Mucosa of descending colon (tissue), 3 donors: ENCODE data around the gene USP28. TPM values are rescaled to one million over a fixed set of nuclear protein-coding genes. Genes with fewer than 3 reads are reported as not detected.
A peak's percentile ranks its signal among the peaks of the same experiment; 100 is the strongest.

Experiments
- ATAC-seq: fragments of 200-7000 bp; cut with Tn5 transposase; one replicate; pipeline ENCODE4 v1.9.1; 2020; ENCODE audit warnings: mild to moderate bottlenecking, moderate library complexity
- DNase-seq, 3 donors: peaks; one replicate each; pipeline ENCODE4 v3.0.0-alpha.2; 2020
- H3K36me3 ChIP-seq: fragments of 200-600 bp; one replicate; pipeline ENCODE4 v1.8.0; 2021; ENCODE audit warnings: low read depth, mild to moderate bottlenecking
- H3K4me1 ChIP-seq: fragments of 200-600 bp; one replicate; pipeline ENCODE4 v1.8.0; 2021; ENCODE audit warnings: low read depth, mild to moderate bottlenecking
- H3K4me3 ChIP-seq: fragments of 200-600 bp; one replicate; pipeline ENCODE4 v1.8.0; 2021; ENCODE audit warnings: mild to moderate bottlenecking
- H3K9me3 ChIP-seq: fragments of 200-600 bp; one replicate; pipeline ENCODE4 v1.8.0; 2021; ENCODE audit warnings: mild to moderate bottlenecking
- intact Hi-C, 2 donors: fragments of 100-400 bp; cut with DNase I in 1 of 2; cut with micrococcal nuclease in 1 of 2; formaldehyde crosslinking; loops; one replicate each; pipeline versions ENCODE4 v1.11.0 to v1.11.1; 2022; cut with DNase I, micrococcal nuclease
- total RNA-seq, 3 donors: library from RNA; stranded (reverse); fragmentation: NEBNext Ultra II Directional in 2 of 3; extraction: Animal tissue kit (Norgen Biotek cat#: 25700) in 2 of 3; gene quantifications; one replicate each; pipeline versions ENCODE4 v1.2.1 to v1.2.4, GENCODE V29; 2021 to 2023
- TF ChIP-seq, protein P1 (sequence below): fragments of 200-600 bp; IDR thresholded peaks from one replicate; pipeline ENCODE4 v1.8.0; 2022; ENCODE audit warnings: antibody characterized with exemption, mild to moderate bottlenecking
- donor health status: DM: no; HTN: no; CAD: no; lungs with moderate emphysema.
- donor health status: DM: no; HTN: no; CAD: no.
- donor health status: DM: no; HTN: yes; CAD: no.

USP28 gene
- total RNA-seq, 3 donors from 2014 or later = 17.1 to 33.7 (median 20.2) TPM

GRCh38 chr11:113847111-113847510 lies 28.3 kb downstream of the USP28 start:
- DNase-seq = no peak
- no peaks in the 10 kb centered on the region for H3K4me1 ChIP-seq
- no peak overlapping the region for H3K4me3 ChIP-seq
- intact Hi-C loops = no loop called here
- ATAC-seq = no peak
- no peaks in the 10 kb centered on the region for H3K36me3 ChIP-seq
- TF ChIP-seq, protein P1, sequence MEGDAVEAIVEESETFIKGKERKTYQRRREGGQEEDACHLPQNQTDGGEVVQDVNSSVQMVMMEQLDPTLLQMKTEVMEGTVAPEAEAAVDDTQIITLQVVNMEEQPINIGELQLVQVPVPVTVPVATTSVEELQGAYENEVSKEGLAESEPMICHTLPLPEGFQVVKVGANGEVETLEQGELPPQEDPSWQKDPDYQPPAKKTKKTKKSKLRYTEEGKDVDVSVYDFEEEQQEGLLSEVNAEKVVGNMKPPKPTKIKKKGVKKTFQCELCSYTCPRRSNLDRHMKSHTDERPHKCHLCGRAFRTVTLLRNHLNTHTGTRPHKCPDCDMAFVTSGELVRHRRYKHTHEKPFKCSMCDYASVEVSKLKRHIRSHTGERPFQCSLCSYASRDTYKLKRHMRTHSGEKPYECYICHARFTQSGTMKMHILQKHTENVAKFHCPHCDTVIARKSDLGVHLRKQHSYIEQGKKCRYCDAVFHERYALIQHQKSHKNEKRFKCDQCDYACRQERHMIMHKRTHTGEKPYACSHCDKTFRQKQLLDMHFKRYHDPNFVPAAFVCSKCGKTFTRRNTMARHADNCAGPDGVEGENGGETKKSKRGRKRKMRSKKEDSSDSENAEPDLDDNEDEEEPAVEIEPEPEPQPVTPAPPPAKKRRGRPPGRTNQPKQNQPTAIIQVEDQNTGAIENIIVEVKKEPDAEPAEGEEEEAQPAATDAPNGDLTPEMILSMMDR = no peak
- H3K9me3 ChIP-seq = no peaks in the 10 kb centered on the region

- Histone ChIP-seq H3K9me3 (no peaks in the 10 kb centered on the region), H3K36me3 (no peaks in the 10 kb centered on the region), H3K4me3 (no peak overlapping the region), H3K4me1 (no peaks in the 10 kb centered on the region)
- DNase-seq = no peak
- ATAC-seq = peak; percentile 94
- TF ChIP-seq, protein P1 = no peak
- intact Hi-C loops = no loop called here
Measured at GRCh38 chr11:113841691-113842090, 33.7 kb downstream of the USP28 start.

DNA sequence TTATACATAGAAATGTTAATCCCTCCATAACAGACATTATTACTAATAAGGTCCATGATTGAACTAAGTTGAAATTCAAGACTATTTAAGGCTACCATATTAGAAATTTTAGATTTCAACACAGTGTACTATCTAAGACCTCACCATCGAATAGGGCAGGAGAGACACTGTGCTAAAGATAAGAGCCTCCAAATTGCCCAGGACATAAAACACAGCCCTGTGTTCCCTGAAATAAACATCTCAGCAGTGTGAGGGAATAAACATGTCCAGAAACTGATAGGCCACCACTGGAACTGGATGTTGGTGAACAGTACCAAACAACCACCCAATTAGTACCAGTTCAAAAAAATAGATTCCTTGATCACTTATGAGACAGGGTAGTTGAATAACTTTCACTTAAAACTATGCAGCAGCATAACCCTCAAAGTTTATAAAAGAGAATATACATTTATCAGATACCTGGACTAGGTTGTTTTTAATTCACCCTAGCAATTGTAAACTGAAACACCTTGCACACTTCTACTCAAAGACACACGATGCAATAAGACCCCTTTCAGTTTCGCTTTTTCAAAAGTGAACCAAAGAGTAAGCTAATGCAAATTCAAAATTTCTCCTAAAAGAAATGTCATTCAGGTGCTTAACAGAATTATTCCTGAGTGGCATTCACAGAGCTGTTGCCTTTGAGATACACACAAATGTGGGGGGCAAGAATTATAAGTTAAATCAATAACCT lies 34.3 kb downstream of the USP28 start:
- Histone ChIP-seq H3K36me3 (no peaks in the 10 kb centered on the region), H3K4me3 (no peak overlapping the region), H3K4me1 (no peaks in the 10 kb centered on the region), H3K9me3 (no peaks in the 10 kb centered on the region)
- TF ChIP-seq, protein P1 = no peak
- intact Hi-C loops = no loop called here
- ATAC-seq (no peak), DNase-seq (no peak)

GRCh38 chr11:113839842-113840241 lies 35.5 kb downstream of the USP28 start:
- no peaks in the 10 kb centered on the region for H3K4me1 ChIP-seq
- no peaks in the 10 kb centered on the region for H3K36me3 ChIP-seq
- intact Hi-C loops = no loop called here
- DNase-seq (no peak), ATAC-seq (peak; percentile 54)
- TF ChIP-seq, protein P1 = no peak
- H3K4me3 ChIP-seq = no peak overlapping the region
- no peaks in the 10 kb centered on the region for H3K9me3 ChIP-seq

- H3K36me3 ChIP-seq = no peaks in the 10 kb centered on the region
- ATAC-seq (no peak), DNase-seq (no peak)
- TF ChIP-seq, protein P1 = no peak
- no peaks in the 10 kb centered on the region for H3K4me1 ChIP-seq
- H3K4me3 ChIP-seq = no peak overlapping the region
- intact Hi-C loops = no loop called here
- H3K9me3 ChIP-seq = no peaks in the 10 kb centered on the region
Measured at GRCh38 chr11:113838005-113838404, 37.4 kb downstream of the USP28 start.
